Skeletal muscle tissue (tissue), 4 donors: ENCODE measurements around the gene PGP. TPM values are rescaled to one million over a fixed set of nuclear protein-coding genes. Genes with fewer than 3 reads are reported as not detected.
"Not testable (repeated sequence)": the region's sequence is repeated elsewhere in the genome, so short reads cannot be mapped to it uniquely, and the experiment has no call there.

Experiments used
- H3K27ac ChIP-seq: one replicate; pipeline ENCODE4 v1.7.0; 2013; ENCODE audit warnings: mild to moderate bottlenecking, low read depth, low read length, inconsistent platforms
- H3K27me3 ChIP-seq, 3 donors: one replicate each; pipeline ENCODE4 v1.7.0; 2013; ENCODE audit warnings: low read length in 3 of 3; ENCODE audit not compliant: control insufficient read depth in 3 of 3, insufficient read depth in 3 of 3
- H3K36me3 ChIP-seq, 3 donors: one replicate each; pipeline ENCODE4 v1.7.0; 2013; ENCODE audit warnings: low read length in 3 of 3; ENCODE audit not compliant: control insufficient read depth in 3 of 3, insufficient read depth in 3 of 3
- H3K4me1 ChIP-seq, 3 donors: one replicate each; pipeline ENCODE4 v1.7.0; 2013; ENCODE audit warnings: low read length in 3 of 3, mild to moderate bottlenecking in 3 of 3; ENCODE audit not compliant: control insufficient read depth in 3 of 3, insufficient read depth in 3 of 3
- H3K4me3 ChIP-seq, 3 donors: one replicate each; pipeline ENCODE4 v1.7.0; 2013; ENCODE audit warnings: low read length in 3 of 3
- H3K9ac ChIP-seq, 3 donors: one replicate each; pipeline ENCODE4 v1.7.0; 2013; ENCODE audit warnings: low read length in 3 of 3, mild to moderate bottlenecking in 3 of 3, moderate library complexity in 2 of 3, low read depth in 1 of 3
- H3K9me3 ChIP-seq, 3 donors: one replicate each; pipeline ENCODE4 v1.7.0; 2013; ENCODE audit warnings: low read length in 3 of 3; ENCODE audit not compliant: control insufficient read depth in 3 of 3
- total RNA-seq: library from RNA; depleted of rRNA; stranded (reverse); fragments of >200 nt; gene quantifications from one replicate; pipeline ENCODE4 v1.2.3, GENCODE V29; 2014
- donor health status: Osteomylitis.

The PGP gene
- total RNA-seq, 1 donor from 2014 or later = 9.9 TPM

DNA sequence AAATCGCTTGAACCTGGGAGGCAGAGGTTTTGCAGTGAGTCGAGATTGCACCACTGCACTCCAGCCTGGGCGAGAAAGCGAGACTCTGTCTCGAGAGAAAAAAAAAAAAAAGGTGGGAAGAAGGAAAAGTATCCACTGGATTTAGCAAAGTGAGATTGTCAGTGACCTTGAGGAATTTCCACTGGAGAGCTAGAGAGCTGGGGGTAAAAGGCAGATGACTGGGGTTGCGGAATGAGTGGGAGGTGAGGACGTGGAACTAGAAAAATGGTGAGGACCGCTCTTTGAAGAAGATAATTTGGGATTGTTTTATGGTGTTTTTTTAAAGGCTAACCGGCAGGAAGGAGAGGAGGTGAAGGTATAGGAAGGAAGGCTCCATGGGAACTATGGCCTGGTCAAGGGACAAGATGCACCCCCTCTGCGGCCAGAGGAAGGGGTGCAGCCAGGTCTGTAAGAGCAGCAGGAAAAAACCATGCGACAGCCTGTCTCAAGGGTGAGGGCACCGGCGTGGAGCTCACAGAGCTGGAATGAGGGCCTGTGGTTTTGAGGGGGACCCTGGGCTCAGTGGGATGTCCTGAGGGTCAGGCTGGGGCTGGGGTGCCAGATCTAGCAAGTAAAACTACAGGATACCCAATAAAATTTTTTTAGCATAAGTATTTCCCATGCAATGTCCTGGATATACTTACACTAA, 10.1 kb downstream of the PGP start:
- Histone ChIP-seq H3K27me3 (no peaks in the 10 kb centered on the region), H3K4me1 (peaks cover 25 to 34% (median 27%) of the 10 kb centered on the region in 3 donors), H3K9me3 (no peaks in the 10 kb centered on the region), H3K36me3 (peaks cover 23 to 29% (median 28%) of the 10 kb centered on the region in 3 donors), H3K9ac (peak overlapping the region; percentile 94 to 100 (median 98)), H3K27ac (peak overlapping the region; percentile 90), H3K4me3 (peak overlapping the region; percentile 80 to 99 (median 93))

GRCh38 chr16:2203119-2203688, 11.4 kb downstream of the PGP start:
- Histone ChIP-seq H3K36me3 (peaks cover 14 to 17% (median 15%) of the 10 kb centered on the region in 3 donors), H3K4me1 (peaks cover 19 to 28% (median 25%) of the 10 kb centered on the region in 3 donors)
- H3K27me3 ChIP-seq, H3K9me3 ChIP-seq, H3K9ac ChIP-seq, H3K27ac ChIP-seq, H3K4me3 ChIP-seq: not testable (repeated sequence)

DNA sequence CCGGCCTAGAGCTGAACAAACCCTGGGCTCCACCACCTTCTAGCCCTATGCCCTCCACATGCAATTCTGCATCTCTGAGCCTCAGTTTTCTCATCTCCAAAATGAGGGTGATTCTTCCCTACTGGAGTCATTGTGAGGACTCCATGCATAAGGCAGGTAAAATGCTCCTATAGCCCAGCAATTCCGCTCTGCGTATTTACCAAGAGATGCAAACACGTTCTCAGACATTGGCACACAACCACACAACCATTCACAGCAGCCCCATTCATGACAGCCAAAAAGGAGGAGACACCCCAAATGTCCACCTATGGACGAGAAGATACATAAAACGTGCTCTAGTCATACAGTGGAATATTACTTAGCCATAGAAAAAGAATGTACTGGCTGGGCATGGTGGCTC, 14.3 kb downstream of the PGP start:
- H3K9me3 ChIP-seq = no peaks in the 10 kb centered on the region
- H3K36me3 ChIP-seq = no peaks in the 10 kb centered on the region
- H3K9ac ChIP-seq = no peak overlapping the region
- H3K4me1 ChIP-seq = peaks cover 5 to 13% (median 9%) of the 10 kb centered on the region in 3 donors
- H3K4me3 ChIP-seq = no peak overlapping the region
- no peak overlapping the region for H3K27ac ChIP-seq
- peaks cover 18 to 22% (median 20%) of the 10 kb centered on the region in 3 donors for H3K27me3 ChIP-seq

DNA sequence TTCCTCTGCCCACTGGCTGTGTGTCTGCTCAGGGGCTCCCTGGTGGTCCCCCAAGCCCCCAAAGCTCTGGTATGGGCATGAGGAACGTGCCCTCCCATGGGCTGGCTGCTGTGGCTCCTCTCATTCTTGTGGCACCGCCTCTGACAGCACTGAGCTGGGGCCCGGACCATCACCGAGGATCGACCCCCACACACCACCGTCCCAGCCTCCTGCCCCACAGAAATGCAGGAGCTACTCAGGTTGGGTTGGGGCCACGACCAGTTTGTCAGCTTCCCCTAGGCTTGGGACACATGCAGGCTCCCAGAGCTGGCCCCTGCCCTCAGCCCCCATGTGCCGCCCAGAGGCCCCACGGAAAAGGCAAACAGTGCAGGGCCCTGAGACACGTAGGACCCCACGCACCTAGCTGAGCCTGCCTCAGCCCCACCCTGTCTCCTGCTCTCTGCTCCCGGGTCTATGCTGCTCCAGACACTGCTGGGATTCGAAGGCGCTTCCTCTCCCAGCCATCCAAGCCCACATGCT, 15.0 kb downstream of the PGP start:
- Histone ChIP-seq H3K36me3 (no peaks in the 10 kb centered on the region), H3K9me3 (no peaks in the 10 kb centered on the region), H3K27ac (no peak overlapping the region), H3K4me1 (peaks cover 2 to 15% (median 7%) of the 10 kb centered on the region in 3 donors), H3K4me3 (no peak overlapping the region), H3K27me3 (peaks cover 25 to 29% (median 27%) of the 10 kb centered on the region in 3 donors), H3K9ac (no peak overlapping the region)

DNA sequence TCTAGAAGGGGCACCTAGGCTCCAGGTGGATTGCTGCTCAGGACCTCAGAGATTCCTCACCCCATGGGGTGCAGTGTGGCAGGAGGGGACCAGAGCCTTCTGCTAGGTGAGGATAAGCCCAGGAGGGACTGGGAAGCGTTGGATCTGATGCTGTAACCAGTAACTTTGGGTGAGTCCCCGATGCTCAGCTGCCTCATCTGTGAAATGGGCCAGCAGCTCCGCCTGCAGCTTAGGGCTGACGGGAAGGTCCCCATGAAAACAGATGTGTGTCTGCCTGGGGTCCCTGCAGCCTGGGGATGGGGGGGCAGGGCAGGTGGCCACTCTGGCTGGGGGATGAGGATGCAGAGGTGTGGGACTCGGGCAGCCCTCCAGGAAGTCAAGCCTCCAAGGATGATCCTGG, 15.5 kb downstream of the PGP start:
- Histone ChIP-seq H3K9ac (no peak overlapping the region), H3K27me3 (peaks cover 30 to 35% (median 32%) of the 10 kb centered on the region in 3 donors), H3K36me3 (no peaks in the 10 kb centered on the region), H3K27ac (no peak overlapping the region), H3K9me3 (no peaks in the 10 kb centered on the region), H3K4me1 (peaks cover 0 to 11% (median 5%) of the 10 kb centered on the region in 3 donors), H3K4me3 (no peak overlapping the region)

DNA sequence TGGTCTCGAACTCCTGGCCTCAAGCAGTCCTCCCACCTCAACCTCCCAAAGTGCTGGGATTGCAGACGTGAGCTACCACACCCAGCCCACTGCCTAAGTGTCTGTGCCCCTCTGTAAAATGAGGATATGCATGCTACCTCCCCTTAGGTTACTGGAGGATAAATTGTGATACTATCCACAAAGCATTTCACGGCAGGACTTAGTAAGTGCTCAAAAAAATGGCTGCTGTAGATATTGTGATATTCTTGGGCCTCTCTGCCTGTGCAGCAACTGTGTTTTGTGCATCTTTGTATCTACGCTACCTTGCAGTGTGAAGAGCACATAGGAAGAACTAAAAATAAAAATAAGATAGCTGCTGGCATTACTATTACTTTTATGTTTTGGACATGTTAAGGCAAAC, 16.4 kb downstream of the PGP start:
- Histone ChIP-seq H3K27me3 (peaks cover 38 to 41% (median 41%) of the 10 kb centered on the region in 3 donors), H3K9me3 (no peaks in the 10 kb centered on the region), H3K4me1 (peaks cover 0 to 11% (median 5%) of the 10 kb centered on the region in 3 donors), H3K36me3 (no peaks in the 10 kb centered on the region), H3K9ac (no peak overlapping the region), H3K4me3 (no peak overlapping the region), H3K27ac (no peak overlapping the region)

- H3K9ac ChIP-seq = no peak overlapping the region
- H3K4me3 ChIP-seq = no peak overlapping the region
- H3K4me1 ChIP-seq = peaks cover 0 to 11% (median 5%) of the 10 kb centered on the region in 3 donors
- no peaks in the 10 kb centered on the region for H3K9me3 ChIP-seq
- peaks cover 38 to 41% (median 41%) of the 10 kb centered on the region in 3 donors for H3K27me3 ChIP-seq
- H3K27ac ChIP-seq = no peak overlapping the region
- no peaks in the 10 kb centered on the region for H3K36me3 ChIP-seq
These were observed 16.9 kb downstream of the PGP start for GRCh38 chr16:2197765-2198164.

GRCh38 chr16:2196981-2197511, 17.6 kb downstream of the PGP start:
- H3K4me3 ChIP-seq = no peak overlapping the region

GRCh38 chr16:2196162-2196980, 18.3 kb downstream of the PGP start, which contains the start of gene CASKIN1:
Gene CASKIN1 (minus strand): TSS chr16:2196605. CDS start chr16:2196432, 173 bp downstream.
- Histone ChIP-seq H3K9ac (peak within 1 kb of the TSS in 1 of 3 donors; percentile 16), H3K4me3 (no peak within 1 kb of the TSS), H3K9me3 (no peaks in the 10 kb centered on the region), H3K36me3 (no peaks in the 10 kb centered on the region), H3K4me1 (peaks cover 0 to 11% (median 5%) of the 10 kb centered on the region in 3 donors), H3K27me3 (peaks cover 38 to 41% (median 41%) of the 10 kb centered on the region in 3 donors), H3K27ac (no peak within 1 kb of the TSS)

More at GRCh38 chr16:2196981-2197511, 17.6 kb downstream of the PGP start:
- Histone ChIP-seq H3K9ac (no peak overlapping the region), H3K36me3 (no peaks in the 10 kb centered on the region), H3K27ac (no peak overlapping the region), H3K27me3 (peaks cover 38 to 41% (median 41%) of the 10 kb centered on the region in 3 donors), H3K9me3 (no peaks in the 10 kb centered on the region), H3K4me1 (peaks cover 0 to 11% (median 5%) of the 10 kb centered on the region in 3 donors)
